GM23248 (cell line): ENCODE results near the gene EFCAB11. TPM values are rescaled to one million over a fixed set of nuclear protein-coding genes. Genes with fewer than 3 reads are reported as not detected.
A peak's percentile ranks its signal among the peaks of the same experiment; 100 is the strongest.

Experiments used
- DNase-seq: peaks from one replicate; pipeline ENCODE4 v3.0.0-alpha.2; 2015
- H2AFZ ChIP-seq: fragments of 200-600 bp; sonication (generic); 2 replicates; pipeline ENCODE4 v1.6.1; 2016; ENCODE audit warnings: antibody characterized with exemption
- H3F3A ChIP-seq: fragments of 200-600 bp; sonication (generic); 2 replicates; pipeline ENCODE4 v1.6.1; 2016; ENCODE audit warnings: mild to moderate bottlenecking, antibody characterized with exemption, mixed run types; ENCODE audit not compliant: insufficient read depth
- H3K27ac ChIP-seq: fragments of 200-600 bp; sonication (generic); 2 replicates; pipeline ENCODE4 v1.5.1; 2016; ENCODE audit warnings: mild to moderate bottlenecking
- H3K27me3 ChIP-seq: fragments of 200-600 bp; sonication (generic); replicated peaks from 2 replicates; pipeline ENCODE4 v1.6.1; 2016; ENCODE audit warnings: mild to moderate bottlenecking; ENCODE audit not compliant: insufficient read depth
- H3K36me3 ChIP-seq: fragments of 200-600 bp; sonication (generic); 2 replicates; pipeline ENCODE4 v1.6.1; 2016; ENCODE audit warnings: low read depth, mild to moderate bottlenecking
- H3K4me1 ChIP-seq: fragments of 200-600 bp; sonication (generic); 2 replicates; pipeline ENCODE4 v1.6.1; 2016; ENCODE audit warnings: mild to moderate bottlenecking; ENCODE audit not compliant: insufficient read depth
- H3K4me2 ChIP-seq: fragments of 200-600 bp; sonication (generic); one replicate; pipeline ENCODE4 v1.6.1; 2016; ENCODE audit warnings: mild to moderate bottlenecking; ENCODE audit not compliant: unreplicated experiment
- H3K4me3 ChIP-seq: fragments of 200-600 bp; sonication (generic); 2 replicates; pipeline ENCODE4 v1.5.1; 2016; ENCODE audit warnings: mild to moderate bottlenecking
- H3K79me2 ChIP-seq: fragments of 200-600 bp; sonication (generic); 2 replicates; pipeline ENCODE4 v1.6.1; 2016; ENCODE audit warnings: mild to moderate bottlenecking; ENCODE audit not compliant: insufficient read depth
- H3K9ac ChIP-seq: fragments of 200-600 bp; sonication (generic); 2 replicates; pipeline ENCODE4 v1.6.1; 2016; ENCODE audit warnings: mild to moderate bottlenecking
- H3K9me2 ChIP-seq: fragments of 200-600 bp; sonication (generic); 2 replicates; pipeline ENCODE4 v1.6.1; 2016; ENCODE audit warnings: mixed run types, mild to moderate bottlenecking, moderate library complexity; ENCODE audit not compliant: insufficient read depth
- H3K9me3 ChIP-seq: fragments of 200-600 bp; sonication (generic); one replicate; pipeline ENCODE4 v1.6.1; 2017; ENCODE audit warnings: low read depth
- H4K20me1 ChIP-seq: fragments of 200-600 bp; sonication (generic); 2 replicates; pipeline ENCODE4 v1.6.0; 2016; ENCODE audit not compliant: insufficient read depth
- EZH2 ChIP-seq: fragments of 200-600 bp; sonication (generic); IDR thresholded peaks from 2 replicates; pipeline ENCODE4 v1.6.1; 2018; ENCODE audit warnings: antibody characterized with exemption, mild to moderate bottlenecking; ENCODE audit not compliant: insufficient read depth, poor library complexity, severe bottlenecking
- EZH2phosphoT487 ChIP-seq: fragments of 200-600 bp; sonication (generic); IDR thresholded peaks from 2 replicates; pipeline ENCODE4 v1.6.1; 2018; ENCODE audit warnings: antibody characterized with exemption, moderate library complexity, mild to moderate bottlenecking, low read depth; ENCODE audit not compliant: insufficient read depth
- WGBS, 2 experiments: methylation state at CpG; one replicate each; pipeline ENCODE4 v1.1.6; 2015 to 2017; ENCODE audit warnings: low lambda C conversion rate in 2 of 2, low coverage in 1 of 2; ENCODE audit errors: missing lambda C conversion rate in 2 of 2; 5-methylcytosine and 5-hydroxymethylcytosine counted together
- in situ Hi-C: fragments of 300-500 bp; cut with MboI; formaldehyde crosslinking; loops from 2 replicates; pipeline ENCODE4 v1.15.0; 2020
- polyA plus RNA-seq: library from polyadenylated mRNA; unstranded; fragments of >200 nt; fragmentation: Nextera tagmentation; extraction: Ambion mirVana; gene quantifications from 2 replicates; pipeline ENCODE4 v1.2.1, GENCODE V29; 2016
- total RNA-seq: library from RNA; depleted of rRNA; stranded (reverse); fragments of >200 nt; shearing (Covaris generic); gene quantifications from 2 replicates; pipeline ENCODE4 v1.2.3, GENCODE V29; 2014

The EFCAB11 gene
- total and polyA plus RNA-seq, 2 experiments from 2014 or later: 7.9 to 16.4 TPM

- Histone ChIP-seq H3K9ac (no peak overlapping the region), H3F3A (no peaks in the 10 kb centered on the region), H3K9me2 (no peaks in the 10 kb centered on the region), H3K4me2 (no peak overlapping the region), H3K4me3 (no peak overlapping the region), H3K27me3 (no peaks in the 10 kb centered on the region), H4K20me1 (no peaks in the 10 kb centered on the region), H2AFZ (no peak overlapping the region), H3K79me2 (no peaks in the 10 kb centered on the region), H3K4me1 (peaks cover 13% of the 10 kb centered on the region), H3K36me3 (no peaks in the 10 kb centered on the region), H3K27ac (peak overlapping the region; percentile 53), H3K9me3 (no peaks in the 10 kb centered on the region)
- WGBS, 2 experiments: 63 to 68% methylated on average over 5 of the region's 5 CpGs
- in situ Hi-C loops: no loop called here
- DNase-seq: peak; percentile 71
- TF ChIP-seq EZH2 (no peak), EZH2phosphoT487 (no peak)
Observed at GRCh38 chr14:89845346-89845745, 109.2 kb downstream of the EFCAB11 start.

DNA sequence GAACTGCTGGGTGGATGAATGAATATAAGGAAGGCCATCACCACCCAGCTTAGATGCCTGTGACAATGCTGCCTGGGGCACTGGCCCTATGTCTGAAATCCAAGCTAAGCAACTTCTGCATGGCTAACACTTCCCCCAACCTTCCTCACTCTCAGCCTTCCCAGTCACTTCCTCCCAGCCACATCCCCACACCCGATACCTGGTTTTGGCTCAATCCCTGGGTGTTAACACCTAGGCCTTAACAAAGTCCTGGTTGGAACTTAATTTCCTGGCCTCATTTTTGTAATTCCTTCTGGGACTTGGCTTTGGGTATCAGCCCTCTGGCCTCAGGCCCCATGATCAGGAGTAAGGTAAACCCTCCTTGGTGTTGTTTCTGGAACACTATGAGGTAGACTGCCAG, 110.0 kb downstream of the EFCAB11 start:
- DNase-seq: no peak
- Histone ChIP-seq H4K20me1 (no peaks in the 10 kb centered on the region), H3K36me3 (no peaks in the 10 kb centered on the region), H3K27ac (peak overlapping the region; percentile 53), H3K9me3 (no peaks in the 10 kb centered on the region), H3K4me2 (no peak overlapping the region), H3K9ac (no peak overlapping the region), H3K79me2 (no peaks in the 10 kb centered on the region), H3F3A (no peaks in the 10 kb centered on the region), H3K4me3 (no peak overlapping the region), H3K27me3 (no peaks in the 10 kb centered on the region), H3K4me1 (0 out of 2 replicates have a peak, but pooled peaks cover 5% of the 10 kb centered on the region), H3K9me2 (no peaks in the 10 kb centered on the region), H2AFZ (no peak overlapping the region)
- 100% methylated on average over 1 of the region's 1 CpG for WGBS, 2 experiments
- no peak for TF ChIP-seq EZH2
- no peak for TF ChIP-seq EZH2phosphoT487
- in situ Hi-C loops: no loop called here

DNA sequence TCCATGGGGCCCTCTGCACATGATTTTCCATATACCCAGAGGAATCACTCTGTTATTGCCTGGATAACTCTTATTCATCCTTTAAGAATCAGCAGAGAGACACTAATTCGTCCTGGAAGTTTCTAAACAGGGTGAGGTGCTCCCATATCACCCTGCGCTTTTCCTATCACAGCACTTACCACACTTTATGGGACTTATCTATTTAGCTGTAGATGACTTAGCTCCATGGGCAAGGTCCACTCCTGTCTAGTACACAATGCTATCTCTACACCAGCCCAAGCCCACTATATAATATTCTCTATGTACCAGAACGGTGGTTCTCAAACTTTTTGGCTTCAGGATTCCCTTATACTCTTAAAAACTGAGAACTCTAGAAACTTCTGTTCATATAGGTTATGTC, 111.7 kb downstream of the EFCAB11 start:
- 0 out of 2 replicates have a peak, but pooled peaks cover 5% of the 10 kb centered on the region for H3K4me1 ChIP-seq
- H3K9me2 ChIP-seq: no peaks in the 10 kb centered on the region
- no peaks in the 10 kb centered on the region for H3K79me2 ChIP-seq
- H3K27me3 ChIP-seq: no peaks in the 10 kb centered on the region
- no peak overlapping the region for H3K4me3 ChIP-seq
- TF ChIP-seq EZH2: no peak
- no peak overlapping the region for H2AFZ ChIP-seq
- H3F3A ChIP-seq: no peaks in the 10 kb centered on the region
- H4K20me1 ChIP-seq: no peaks in the 10 kb centered on the region
- H3K9me3 ChIP-seq: peaks cover 5% of the 10 kb centered on the region
- DNase-seq: no peak
- H3K27ac ChIP-seq: no peak overlapping the region
- no peak overlapping the region for H3K4me2 ChIP-seq
- in situ Hi-C loops: no loop called here
- no peak overlapping the region for H3K9ac ChIP-seq
- no peaks in the 10 kb centered on the region for H3K36me3 ChIP-seq
- 86 to 98% methylated on average over 3 of the region's 3 CpGs for WGBS, 2 experiments

GRCh38 chr14:89841851-89842250, 112.7 kb downstream of the EFCAB11 start:
- Histone ChIP-seq H3K4me3 (no peak overlapping the region), H4K20me1 (no peaks in the 10 kb centered on the region), H3K9me2 (no peaks in the 10 kb centered on the region), H3K9ac (no peak overlapping the region), H3K9me3 (peaks cover 5% of the 10 kb centered on the region), H3K27ac (no peak overlapping the region), H3K4me1 (0 out of 2 replicates have a peak, but pooled peaks cover 5% of the 10 kb centered on the region), H3K4me2 (no peak overlapping the region), H3F3A (no peaks in the 10 kb centered on the region), H3K36me3 (no peaks in the 10 kb centered on the region), H3K27me3 (no peaks in the 10 kb centered on the region), H2AFZ (no peak overlapping the region), H3K79me2 (no peaks in the 10 kb centered on the region)
- no peak for DNase-seq
- in situ Hi-C loops: no loop called here
- TF ChIP-seq EZH2phosphoT487: no peak
- TF ChIP-seq EZH2: no peak
- 97 to 98% methylated on average over 6 of the region's 6 CpGs for WGBS, 2 experiments

DNA sequence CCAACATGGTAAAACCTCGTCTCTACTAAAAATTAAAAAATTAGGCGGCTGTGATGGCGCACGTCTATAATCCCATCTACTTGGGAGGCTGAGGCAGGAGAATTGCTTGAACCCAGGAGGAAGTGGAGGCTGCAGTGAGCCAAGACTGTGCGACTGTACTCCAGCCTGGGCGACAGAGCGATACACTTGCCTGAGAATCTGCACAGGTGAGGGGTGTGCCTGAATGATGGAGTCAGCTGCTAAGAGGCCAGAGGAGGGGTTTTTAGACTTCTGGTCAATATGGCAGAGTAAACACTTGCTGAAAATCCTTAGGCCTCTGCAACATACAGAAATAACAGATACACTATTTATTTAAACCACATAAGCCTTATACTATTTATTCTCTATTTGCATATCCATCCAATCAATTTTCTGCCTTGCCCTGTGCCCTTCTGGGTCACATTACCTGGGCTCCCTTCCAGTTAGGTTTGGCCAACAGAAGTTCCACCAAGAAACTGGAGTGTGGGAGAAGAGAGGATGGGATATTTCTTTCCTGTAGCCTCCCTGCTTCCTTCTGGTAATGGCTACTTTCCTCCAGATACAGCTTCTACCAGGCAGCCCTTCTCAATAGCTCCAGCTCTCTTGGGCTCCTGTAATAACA, 117.6 kb downstream of the EFCAB11 start:
- Histone ChIP-seq H4K20me1 (no peaks in the 10 kb centered on the region), H3K4me1 (peaks cover 11% of the 10 kb centered on the region; the same call in 1 of the 2 replicates), H3K79me2 (no peaks in the 10 kb centered on the region), H3K9me2 (no peaks in the 10 kb centered on the region), H3K9me3 (peaks cover 5% of the 10 kb centered on the region), H2AFZ (no peak overlapping the region), H3K27ac (no peak overlapping the region), H3F3A (peaks cover 5% of the 10 kb centered on the region), H3K4me3 (no peak overlapping the region), H3K36me3 (no peaks in the 10 kb centered on the region), H3K4me2 (no peak overlapping the region), H3K27me3 (no peaks in the 10 kb centered on the region), H3K9ac (no peak overlapping the region)
- in situ Hi-C loops: no loop called here
- WGBS, 2 experiments: 95% methylated on average over 7 of the region's 7 CpGs
- no peak for DNase-seq
- no peak for TF ChIP-seq EZH2phosphoT487
- TF ChIP-seq EZH2: no peak
